ENCODE data around the gene ITGA11.

ITGA11 gene

GRCh38 chr15:68352401-68353062 lies 79.4 kb downstream of the ITGA11 start:
- DNase-seq: peak; percentile 83 to 93

GRCh38 chr15:68349151-68349550 lies 82.8 kb downstream of the ITGA11 start:
- DNase-seq: peak in 1 of 2 donors; percentile 24

- DNase-seq: no peak
Observed at GRCh38 chr15:68348606-68349005, 83.4 kb downstream of the ITGA11 start.

GRCh38 chr15:68348081-68348480 lies 83.9 kb downstream of the ITGA11 start:
- peak in 1 of 2 donors; percentile 24 for DNase-seq

GRCh38 chr15:68347392-68347791 lies 84.6 kb downstream of the ITGA11 start:
- no peak for DNase-seq

GRCh38 chr15:68346979-68347378 lies 85.0 kb downstream of the ITGA11 start:
- DNase-seq: no peak

GRCh38 chr15:68345481-68345880 lies 86.5 kb downstream of the ITGA11 start:
- no peak for DNase-seq

GRCh38 chr15:68344600-68344999 lies 87.4 kb downstream of the ITGA11 start:
- DNase-seq: no peak

- no peak for DNase-seq
Observed at GRCh38 chr15:68343579-68344225, 88.3 kb downstream of the ITGA11 start.

- DNase-seq: peak; percentile 73 to 74
Observed at GRCh38 chr15:68341760-68342725, 89.9 kb downstream of the ITGA11 start.

GRCh38 chr15:68340726-68341671 lies 91.0 kb downstream of the ITGA11 start:
- no peak for DNase-seq

- no peak for DNase-seq
Observed at GRCh38 chr15:68339481-68339880, 92.5 kb downstream of the ITGA11 start.

GRCh38 chr15:68337826-68338225 lies 94.1 kb downstream of the ITGA11 start:
- DNase-seq: peak in 1 of 2 donors; percentile 39

- DNase-seq: no peak
Observed at GRCh38 chr15:68336516-68336915, 95.4 kb downstream of the ITGA11 start.

- DNase-seq: no peak
Observed at GRCh38 chr15:68335655-68336054, 96.3 kb downstream of the ITGA11 start.

- peak; percentile 23 to 30 for DNase-seq
Observed at GRCh38 chr15:68335251-68335650, 96.7 kb downstream of the ITGA11 start.

GRCh38 chr15:68334661-68335124 lies 97.3 kb downstream of the ITGA11 start:
- peak; percentile 69 to 92 for DNase-seq

- peak; percentile 89 to 97 for DNase-seq
Observed at GRCh38 chr15:68333775-68334470, 98.0 kb downstream of the ITGA11 start.

- DNase-seq: no peak
Observed at GRCh38 chr15:68332266-68332665, 99.7 kb downstream of the ITGA11 start.

- peak in 1 of 2 donors; percentile 62 for DNase-seq
Observed at GRCh38 chr15:68330901-68331300, 101.1 kb downstream of the ITGA11 start.

- DNase-seq: no peak
Observed at GRCh38 chr15:68330416-68330815, 101.5 kb downstream of the ITGA11 start.

Measured in inflammatory macrophage (primary cell).